Astrocyte (in vitro differentiated cells and primary cell): ENCODE data around the gene TUBG2. TPM values are rescaled to one million over a fixed set of nuclear protein-coding genes. Genes with fewer than 3 reads are reported as not detected.
A peak's percentile ranks its signal among the peaks of the same experiment; 100 is the strongest.

ENCODE experiments used
- DNase-seq: peaks from one replicate; pipeline ENCODE4 v3.0.0-alpha.2; 2010; ENCODE audit warnings: low read depth
- FAIRE-seq: peaks from 2 replicates; lab custom pipeline; 2011; peaks lifted over from hg19 to GRCh38; lab: Jason Lieb, UNC
- H2AFZ ChIP-seq: 2 replicates; pipeline ENCODE4 v1.6.0; 2012; ENCODE audit warnings: low read depth, low read length, inconsistent platforms
- H3K27ac ChIP-seq: 2 replicates; pipeline ENCODE4 v1.5.1; 2011; ENCODE audit warnings: low read depth, low read length, inconsistent platforms
- H3K27me3 ChIP-seq: 2 replicates; pipeline ENCODE4 v1.6.0; 2011; ENCODE audit warnings: low read length, inconsistent platforms; ENCODE audit not compliant: insufficient read depth
- H3K36me3 ChIP-seq: 2 replicates; pipeline ENCODE4 v1.5.1; 2011; ENCODE audit warnings: low read length, inconsistent platforms; ENCODE audit not compliant: insufficient read depth
- H3K4me1 ChIP-seq: 2 replicates; pipeline ENCODE4 v1.5.1; 2011; ENCODE audit warnings: low read length, inconsistent platforms; ENCODE audit not compliant: insufficient read depth
- H3K4me2 ChIP-seq: 2 replicates; pipeline ENCODE4 v1.6.0; 2012; ENCODE audit warnings: low read length, inconsistent platforms
- H3K4me3 ChIP-seq: 2 replicates; pipeline ENCODE4 v1.5.1; 2011; ENCODE audit warnings: low read depth, mild to moderate bottlenecking, low read length, inconsistent platforms; ENCODE audit not compliant: insufficient read depth
- H3K79me2 ChIP-seq: 2 replicates; pipeline ENCODE4 v1.6.0; 2012; ENCODE audit warnings: mild to moderate bottlenecking, low read length, inconsistent platforms; ENCODE audit not compliant: insufficient read depth
- H3K9ac ChIP-seq: 2 replicates; pipeline ENCODE4 v1.6.0; 2012; ENCODE audit warnings: mild to moderate bottlenecking, low read length, inconsistent platforms
- H3K9me3 ChIP-seq: 2 replicates; pipeline ENCODE4 v1.5.1; 2012; ENCODE audit warnings: low read depth, mild to moderate bottlenecking, low read length, inconsistent platforms; ENCODE audit not compliant: insufficient read depth
- H4K20me1 ChIP-seq: 2 replicates; pipeline ENCODE4 v1.6.0; 2012; ENCODE audit warnings: low read length, inconsistent platforms; ENCODE audit not compliant: insufficient read depth
- H3K27ac Mint-ChIP-seq: one replicate; pipeline ENCODE4 v1.8.0; 2021; ENCODE audit warnings: mild to moderate bottlenecking, mixed read lengths; ENCODE audit not compliant: unreplicated experiment
- H3K27me3 Mint-ChIP-seq: one replicate; pipeline ENCODE4 v1.8.0; 2021; ENCODE audit warnings: low read depth, mixed read lengths; ENCODE audit not compliant: unreplicated experiment
- H3K36me3 Mint-ChIP-seq: one replicate; pipeline ENCODE4 v1.8.0; 2021; ENCODE audit warnings: low read depth, mixed read lengths; ENCODE audit not compliant: unreplicated experiment
- H3K4me1 Mint-ChIP-seq: one replicate; pipeline ENCODE4 v1.8.0; 2021; ENCODE audit warnings: low read depth, mixed read lengths; ENCODE audit not compliant: unreplicated experiment
- H3K4me3 Mint-ChIP-seq: one replicate; pipeline ENCODE4 v1.8.0; 2021; ENCODE audit warnings: mild to moderate bottlenecking, moderate library complexity, mixed read lengths; ENCODE audit not compliant: unreplicated experiment
- H3K9me3 Mint-ChIP-seq: one replicate; pipeline ENCODE4 v1.8.0; 2021; ENCODE audit warnings: mild to moderate bottlenecking, mixed read lengths; ENCODE audit not compliant: unreplicated experiment
- EZH2 ChIP-seq: IDR thresholded peaks from 2 replicates; pipeline ENCODE4 v1.6.1; 2012; ENCODE audit warnings: mild to moderate bottlenecking, low read length, inconsistent platforms; ENCODE audit not compliant: insufficient read depth
- total RNA-seq: library from RNA; stranded (reverse); gene quantifications from 2 replicates; pipeline ENCODE4 v1.2.1, GENCODE V29; 2021
- TF ChIP-seq, protein P1 (sequence below): IDR thresholded peaks from 2 replicates; pipeline ENCODE4 v1.5.1; 2011; ENCODE audit warnings: low read depth, mild to moderate bottlenecking, inconsistent platforms, low read length, moderate library complexity; ENCODE audit not compliant: insufficient read depth

Gene TUBG2
- total RNA-seq, 1 donor from 2014 or later = 14.4 TPM

DNA sequence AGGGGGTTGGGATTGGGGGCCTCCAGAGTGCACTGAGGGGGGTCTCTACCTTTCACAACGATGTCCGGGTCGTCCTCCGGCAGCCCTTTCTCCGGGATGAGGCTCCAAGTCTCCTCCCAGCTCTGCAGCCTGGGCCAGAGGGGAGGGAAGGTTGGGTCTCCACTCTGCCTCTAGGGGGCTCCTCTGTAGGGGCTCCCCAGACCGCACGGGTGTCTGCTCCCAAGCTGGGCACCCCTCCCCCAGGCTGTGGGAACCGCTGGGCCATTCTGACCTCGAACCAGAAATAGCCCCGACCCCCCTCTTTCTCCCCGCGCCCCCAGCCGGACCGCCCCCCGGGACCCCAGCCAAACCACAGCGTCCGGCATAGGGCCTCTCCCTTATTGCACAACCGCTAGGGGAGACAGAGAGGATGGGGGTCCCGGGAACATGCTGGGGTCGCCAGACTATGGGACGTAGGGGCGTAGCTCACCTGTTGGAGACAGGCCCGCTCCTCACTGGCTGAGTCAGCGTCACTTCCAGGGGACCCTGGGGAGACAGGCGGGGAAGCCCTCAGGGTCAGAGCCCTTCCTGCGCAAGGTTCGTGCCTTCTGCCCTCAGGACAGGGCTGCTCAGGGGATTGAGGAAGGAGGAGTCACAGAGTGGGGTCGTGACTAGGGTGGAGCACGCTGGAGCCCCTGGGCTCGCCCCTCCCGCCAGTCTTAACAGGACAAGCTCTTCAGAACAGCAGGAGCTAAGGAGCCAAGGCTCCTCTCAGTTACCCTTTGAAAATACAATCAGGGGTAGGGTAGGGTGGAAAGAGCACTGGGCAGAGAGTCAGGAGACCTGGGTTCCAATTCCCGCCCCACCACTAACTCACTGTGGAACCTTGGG, 15.0 kb downstream of the TUBG2 start:
- Histone ChIP-seq H3K27ac (no peak overlapping the region), H3K4me3 (peak overlapping the region; percentile 43), H3K27me3 (no peaks in the 10 kb centered on the region), H2AFZ (peak overlapping the region; percentile 41), H3K79me2 (peaks cover 23% of the 10 kb centered on the region), H3K4me2 (peak overlapping the region; percentile 90), H3K9me3 (no peaks in the 10 kb centered on the region), H3K36me3 (peaks cover 3% of the 10 kb centered on the region), H3K9ac (no peak overlapping the region), H3K4me1 (peaks cover 41% of the 10 kb centered on the region), H4K20me1 (peaks cover 63% of the 10 kb centered on the region)
- Mint-ChIP-seq H3K27me3 (peaks cover 6% of the 10 kb centered on the region), H3K27ac (no peak overlapping the region), H3K4me3 (peak overlapping the region; percentile 77), H3K9me3 (no peaks in the 10 kb centered on the region), H3K36me3 (peaks cover 13% of the 10 kb centered on the region), H3K4me1 (peaks cover 10% of the 10 kb centered on the region)
- TF ChIP-seq, protein P1, sequence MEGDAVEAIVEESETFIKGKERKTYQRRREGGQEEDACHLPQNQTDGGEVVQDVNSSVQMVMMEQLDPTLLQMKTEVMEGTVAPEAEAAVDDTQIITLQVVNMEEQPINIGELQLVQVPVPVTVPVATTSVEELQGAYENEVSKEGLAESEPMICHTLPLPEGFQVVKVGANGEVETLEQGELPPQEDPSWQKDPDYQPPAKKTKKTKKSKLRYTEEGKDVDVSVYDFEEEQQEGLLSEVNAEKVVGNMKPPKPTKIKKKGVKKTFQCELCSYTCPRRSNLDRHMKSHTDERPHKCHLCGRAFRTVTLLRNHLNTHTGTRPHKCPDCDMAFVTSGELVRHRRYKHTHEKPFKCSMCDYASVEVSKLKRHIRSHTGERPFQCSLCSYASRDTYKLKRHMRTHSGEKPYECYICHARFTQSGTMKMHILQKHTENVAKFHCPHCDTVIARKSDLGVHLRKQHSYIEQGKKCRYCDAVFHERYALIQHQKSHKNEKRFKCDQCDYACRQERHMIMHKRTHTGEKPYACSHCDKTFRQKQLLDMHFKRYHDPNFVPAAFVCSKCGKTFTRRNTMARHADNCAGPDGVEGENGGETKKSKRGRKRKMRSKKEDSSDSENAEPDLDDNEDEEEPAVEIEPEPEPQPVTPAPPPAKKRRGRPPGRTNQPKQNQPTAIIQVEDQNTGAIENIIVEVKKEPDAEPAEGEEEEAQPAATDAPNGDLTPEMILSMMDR = peak; percentile 20
- no peak for TF ChIP-seq EZH2
- DNase-seq (peak; percentile 31), FAIRE-seq (no peak)

- Mint-ChIP-seq H3K9me3 (no peaks in the 10 kb centered on the region), H3K27ac (peak overlapping the region; percentile 24), H3K36me3 (peaks cover 11% of the 10 kb centered on the region), H3K4me1 (peaks cover 9% of the 10 kb centered on the region), H3K27me3 (peaks cover 6% of the 10 kb centered on the region), H3K4me3 (peak overlapping the region; percentile 77)
- DNase-seq (no peak), FAIRE-seq (no peak)
- TF ChIP-seq EZH2 = no peak
- TF ChIP-seq, protein P1 = no peak
- Histone ChIP-seq H2AFZ (no peak overlapping the region), H3K27ac (no peak overlapping the region), H4K20me1 (peaks cover 56% of the 10 kb centered on the region), H3K79me2 (peaks cover 23% of the 10 kb centered on the region), H3K4me2 (peak overlapping the region; percentile 90), H3K9me3 (no peaks in the 10 kb centered on the region), H3K4me1 (peaks cover 46% of the 10 kb centered on the region), H3K36me3 (no peaks in the 10 kb centered on the region), H3K9ac (no peak overlapping the region), H3K4me3 (peak overlapping the region; percentile 91), H3K27me3 (no peaks in the 10 kb centered on the region)
These were observed 15.8 kb downstream of the TUBG2 start for GRCh38 chr17:42674755-42675347.
